Smooth muscle cell (in vitro differentiated cells): ENCODE results near the gene ARID2. TPM values are rescaled to one million over a fixed set of nuclear protein-coding genes. Genes with fewer than 3 reads are reported as not detected.

Experiments
- DNase-seq: peaks from one replicate; lab custom pipeline; 2025; ENCODE audit not compliant: unreplicated experiment; lab: John Stamatoyannopoulos, UW
- H2AFZ ChIP-seq: fragments of 200-600 bp; sonication (generic); 2 replicates; pipeline ENCODE4 v1.6.0; 2016; ENCODE audit warnings: antibody characterized with exemption, low read depth, mild to moderate bottlenecking
- H3F3A ChIP-seq: fragments of 200-600 bp; sonication (generic); 2 replicates; pipeline ENCODE4 v1.6.0; 2017; ENCODE audit warnings: antibody characterized with exemption, low read depth
- H3K27ac ChIP-seq: fragments of 200-600 bp; sonication (generic); 2 replicates; pipeline ENCODE4 v1.5.1; 2016; ENCODE audit warnings: low read depth, mild to moderate bottlenecking
- H3K27me3 ChIP-seq: fragments of 200-600 bp; sonication (generic); 2 replicates; pipeline ENCODE4 v1.6.1; 2016; ENCODE audit warnings: low read depth, mild to moderate bottlenecking
- H3K36me3 ChIP-seq: fragments of 200-600 bp; sonication (generic); 2 replicates; pipeline ENCODE4 v1.5.1; 2016; ENCODE audit warnings: low read depth
- H3K4me1 ChIP-seq: fragments of 200-600 bp; sonication (generic); 2 replicates; pipeline ENCODE4 v1.5.1; 2016; ENCODE audit warnings: low read depth
- H3K4me2 ChIP-seq: fragments of 200-600 bp; sonication (generic); 2 replicates; pipeline ENCODE4 v1.6.0; 2016; ENCODE audit warnings: mild to moderate bottlenecking
- H3K4me3 ChIP-seq: fragments of 200-600 bp; sonication (generic); 2 replicates; pipeline ENCODE4 v1.5.1; 2016; ENCODE audit warnings: mild to moderate bottlenecking
- H3K79me2 ChIP-seq: fragments of 200-600 bp; sonication (generic); 2 replicates; pipeline ENCODE4 v1.6.0; 2016; ENCODE audit warnings: low read depth, mild to moderate bottlenecking
- H3K9ac ChIP-seq: fragments of 200-600 bp; sonication (generic); 2 replicates; pipeline ENCODE4 v1.6.0; 2016; ENCODE audit warnings: low read depth
- H3K9me3 ChIP-seq: fragments of 200-600 bp; sonication (generic); replicated peaks from 2 replicates; pipeline ENCODE4 v1.5.1; 2016; ENCODE audit warnings: low read depth
- H4K20me1 ChIP-seq: fragments of 200-600 bp; sonication (generic); 2 replicates; pipeline ENCODE4 v1.6.0; 2016; ENCODE audit warnings: low read depth
- CTCF ChIP-seq: fragments of 200-600 bp; sonication (generic); IDR thresholded peaks from 2 replicates; pipeline ENCODE4 v1.5.1; 2017; ENCODE audit warnings: borderline replicate concordance, mild to moderate bottlenecking, antibody characterized with exemption; ENCODE audit not compliant: insufficient read depth, poor library complexity, severe bottlenecking
- WGBS: methylation state at CpG from one replicate; pipeline ENCODE4 v1.1.7; 2016; ENCODE audit warnings: low lambda C conversion rate; 5-methylcytosine and 5-hydroxymethylcytosine counted together
- polyA plus RNA-seq: library from polyadenylated mRNA; unstranded; fragments of >200 nt; fragmentation: Nextera tagmentation; extraction: Ambion mirVana; gene quantifications from 2 replicates; pipeline ENCODE4 v1.2.1, GENCODE V29; 2016
- total RNA-seq: library from RNA; depleted of rRNA; stranded (reverse); fragments of >200 nt; gene quantifications from 2 replicates; pipeline ENCODE4 v1.2.3, GENCODE V29; 2014

The ARID2 gene
- total and polyA plus RNA-seq, 2 experiments from 2014 or later = 9.9 to 36.2 TPM

GRCh38 chr12:45774508-45775162, 45.1 kb downstream of the ARID2 start:
- H3K79me2 ChIP-seq = peaks cover 86% of the 10 kb centered on the region
- no peaks in the 10 kb centered on the region for H3K27me3 ChIP-seq
- no peak overlapping the region for H3K4me3 ChIP-seq
- H3K36me3 ChIP-seq = no peaks in the 10 kb centered on the region
- H3K9ac ChIP-seq = no peak overlapping the region
- peaks cover 3% of the 10 kb centered on the region for H3F3A ChIP-seq
- no peak overlapping the region for H2AFZ ChIP-seq
- no peak for TF ChIP-seq CTCF
- no peak overlapping the region for H3K27ac ChIP-seq
- no peaks in the 10 kb centered on the region for H3K9me3 ChIP-seq
- peaks cover 88% of the 10 kb centered on the region for H4K20me1 ChIP-seq
- peaks cover 2% of the 10 kb centered on the region for H3K4me1 ChIP-seq
- H3K4me2 ChIP-seq = no peak overlapping the region
- no peak for DNase-seq
- 76% methylated on average over 5 of the region's 5 CpGs for WGBS

- no peak for TF ChIP-seq CTCF
- Histone ChIP-seq H3K9ac (no peak overlapping the region), H3K4me1 (peaks cover 2% of the 10 kb centered on the region), H3K9me3 (no peaks in the 10 kb centered on the region), H3K27me3 (no peaks in the 10 kb centered on the region), H3K27ac (no peak overlapping the region), H3K4me3 (no peak overlapping the region), H3K4me2 (no peak overlapping the region), H3K36me3 (no peaks in the 10 kb centered on the region), H2AFZ (no peak overlapping the region), H4K20me1 (peaks cover 93% of the 10 kb centered on the region), H3K79me2 (peaks cover 86% of the 10 kb centered on the region), H3F3A (peaks cover 3% of the 10 kb centered on the region)
- 97% methylated on average over 1 of the region's 1 CpG for WGBS
- no peak for DNase-seq
These were observed 46.0 kb downstream of the ARID2 start for GRCh38 chr12:45775465-45775864.

GRCh38 chr12:45775964-45776363, 46.5 kb downstream of the ARID2 start:
- Histone ChIP-seq H3K4me2 (no peak overlapping the region), H3F3A (peaks cover 3% of the 10 kb centered on the region), H2AFZ (no peak overlapping the region), H3K9ac (no peak overlapping the region), H3K4me3 (no peak overlapping the region), H3K9me3 (no peaks in the 10 kb centered on the region), H3K36me3 (no peaks in the 10 kb centered on the region), H3K79me2 (peaks cover 87% of the 10 kb centered on the region), H3K4me1 (peaks cover 2% of the 10 kb centered on the region), H4K20me1 (peaks cover 93% of the 10 kb centered on the region), H3K27ac (no peak overlapping the region), H3K27me3 (no peaks in the 10 kb centered on the region)
- WGBS = 64% methylated on average over 2 of the region's 2 CpGs
- no peak for TF ChIP-seq CTCF
- no peak for DNase-seq

GRCh38 chr12:45779936-45780335, 50.4 kb downstream of the ARID2 start:
- Histone ChIP-seq H3K27me3 (no peaks in the 10 kb centered on the region), H2AFZ (no peak overlapping the region), H3K36me3 (no peaks in the 10 kb centered on the region), H3K27ac (no peak overlapping the region), H3K4me2 (no peak overlapping the region), H3K9ac (no peak overlapping the region), H4K20me1 (peaks cover 90% of the 10 kb centered on the region), H3K4me1 (peaks cover 2% of the 10 kb centered on the region), H3F3A (peaks cover 3% of the 10 kb centered on the region), H3K79me2 (peaks cover 99% of the 10 kb centered on the region), H3K4me3 (no peak overlapping the region), H3K9me3 (no peaks in the 10 kb centered on the region)
- no peak for DNase-seq
- no peak for TF ChIP-seq CTCF
